OCI-LY1 (cell line): ENCODE measurements around the gene WNT11.

ENCODE experiments used
- H2AFZ ChIP-seq: fragments of 200-600 bp; sonication (generic), shearing (Covaris generic); 2 replicates; pipeline ENCODE4 v1.6.0; 2014; ENCODE audit warnings: antibody characterized with exemption, mild to moderate bottlenecking, low read length
- H3F3A ChIP-seq: fragments of 200-600 bp; sonication (generic), shearing (Covaris generic); 2 replicates; pipeline ENCODE4 v1.6.0; 2014; ENCODE audit warnings: mild to moderate bottlenecking, antibody characterized with exemption, low read length, moderate library complexity; ENCODE audit not compliant: insufficient read depth
- H3K27ac ChIP-seq: fragments of 200-600 bp; sonication (generic); 2 replicates; pipeline ENCODE4 v1.5.1; 2014; ENCODE audit warnings: low read length, mixed run types, mild to moderate bottlenecking, low read depth; ENCODE audit not compliant: poor library complexity, severe bottlenecking
- H3K27me3 ChIP-seq: fragments of 200-600 bp; sonication (generic); 2 replicates; pipeline ENCODE4 v1.6.0; 2014; ENCODE audit warnings: antibody characterized with exemption, mild to moderate bottlenecking, low read length, moderate library complexity; ENCODE audit not compliant: insufficient read depth
- H3K36me3 ChIP-seq: fragments of 200-600 bp; sonication (generic); 2 replicates; pipeline ENCODE4 v1.6.1; 2014; ENCODE audit warnings: mild to moderate bottlenecking, antibody characterized with exemption, low read length, moderate library complexity, mixed read lengths; ENCODE audit not compliant: insufficient read depth
- H3K4me1 ChIP-seq: fragments of 200-600 bp; sonication (generic); 2 replicates; pipeline ENCODE4 v1.5.1; 2014; ENCODE audit warnings: mild to moderate bottlenecking, low read length, moderate library complexity; ENCODE audit not compliant: insufficient read depth, severe bottlenecking
- H3K4me2 ChIP-seq: fragments of 200-600 bp; sonication (generic), shearing (Covaris generic); 2 replicates; pipeline ENCODE4 v1.6.1; 2014; ENCODE audit warnings: low read length
- H3K4me3 ChIP-seq: fragments of 200-600 bp; sonication (generic); 2 replicates; pipeline ENCODE4 v1.5.1; 2014; ENCODE audit warnings: low read length, low read depth, mild to moderate bottlenecking, mixed read lengths; ENCODE audit not compliant: poor library complexity, severe bottlenecking
- H3K79me2 ChIP-seq: fragments of 200-600 bp; shearing (Covaris generic); 2 replicates; pipeline ENCODE4 v1.6.1; 2016; ENCODE audit warnings: mixed run types, low read length, mixed read lengths; ENCODE audit not compliant: insufficient read depth
- H3K9ac ChIP-seq: fragments of 200-600 bp; sonication (generic), shearing (Covaris generic); 2 replicates; pipeline ENCODE4 v1.6.1; 2014; ENCODE audit warnings: mild to moderate bottlenecking, low read length, mixed read lengths
- H3K9me2 ChIP-seq: fragments of 200-600 bp; sonication (generic), shearing (Covaris generic); 2 replicates; pipeline ENCODE4 v1.6.1; 2014; ENCODE audit warnings: low read depth, mild to moderate bottlenecking, low read length, mixed read lengths
- H3K9me3 ChIP-seq: fragments of 200-600 bp; shearing (Covaris generic); 2 replicates; pipeline ENCODE4 v1.6.1; 2014; ENCODE audit warnings: low read length, mixed read lengths
- H4K20me1 ChIP-seq: fragments of 200-600 bp; sonication (generic), shearing (Covaris generic); 2 replicates; pipeline ENCODE4 v1.6.0; 2016; ENCODE audit warnings: mild to moderate bottlenecking, low read length; ENCODE audit not compliant: insufficient read depth
- CTCF ChIP-seq: fragments of 200-600 bp; sonication (generic), shearing (Covaris generic); IDR thresholded peaks from 2 replicates; pipeline ENCODE4 v1.5.1; 2017; ENCODE audit warnings: mild to moderate bottlenecking, antibody characterized with exemption, low read length, moderate library complexity, mixed read lengths
- EZH2 ChIP-seq: fragments of 200-600 bp; sonication (generic), shearing (Covaris generic); IDR thresholded peaks from 2 replicates; pipeline ENCODE4 v1.8.0; 2017; ENCODE audit warnings: borderline replicate concordance, mixed run types, mild to moderate bottlenecking, antibody characterized with exemption, low read length, moderate library complexity, mixed read lengths

The WNT11 gene

GRCh38 chr11:76151556-76152085, 54.7 kb downstream of the WNT11 start:
- no peaks in the 10 kb centered on the region for H3K79me2 ChIP-seq
- H3K9me3 ChIP-seq, result no peaks in the 10 kb centered on the region
- no peak overlapping the region for H3K27ac ChIP-seq
- no peaks in the 10 kb centered on the region for H3K36me3 ChIP-seq
- H2AFZ ChIP-seq, result peak overlapping the region; percentile 98
- peaks cover 5% of the 10 kb centered on the region; the same call in 1 of the 2 replicates for H3K27me3 ChIP-seq
- peak overlapping the region; percentile 67 for H3K4me2 ChIP-seq
- peaks cover 33% of the 10 kb centered on the region for H3K4me1 ChIP-seq
- TF ChIP-seq EZH2 (no peak), CTCF (no peak)
- no peaks in the 10 kb centered on the region for H3K9me2 ChIP-seq
- H3K4me3 ChIP-seq, result peak overlapping the region; percentile 31
- H4K20me1 ChIP-seq, result no peaks in the 10 kb centered on the region
- H3F3A ChIP-seq, result no peaks in the 10 kb centered on the region
- H3K9ac ChIP-seq, result peak overlapping the region; percentile 49; the same call in 1 of the 2 replicates

GRCh38 chr11:76150141-76150540, 56.2 kb downstream of the WNT11 start:
- no peaks in the 10 kb centered on the region for H3K9me3 ChIP-seq
- no peak overlapping the region for H3K9ac ChIP-seq
- no peaks in the 10 kb centered on the region for H3F3A ChIP-seq
- no peak overlapping the region for H3K4me3 ChIP-seq
- H3K27ac ChIP-seq, result no peak overlapping the region
- no peak overlapping the region for H2AFZ ChIP-seq
- no peaks in the 10 kb centered on the region for H3K79me2 ChIP-seq
- no peaks in the 10 kb centered on the region for H3K9me2 ChIP-seq
- H4K20me1 ChIP-seq, result no peaks in the 10 kb centered on the region
- TF ChIP-seq CTCF (no peak), EZH2 (no peak)
- H3K36me3 ChIP-seq, result no peaks in the 10 kb centered on the region
- peaks cover 33% of the 10 kb centered on the region for H3K4me1 ChIP-seq
- no peak overlapping the region for H3K4me2 ChIP-seq
- H3K27me3 ChIP-seq, result peaks cover 5% of the 10 kb centered on the region; the same call in 1 of the 2 replicates

GRCh38 chr11:76149713-76150112, 56.6 kb downstream of the WNT11 start:
- Histone ChIP-seq H3K9me3 (no peaks in the 10 kb centered on the region), H3F3A (no peaks in the 10 kb centered on the region), H2AFZ (no peak overlapping the region), H3K4me3 (no peak overlapping the region), H3K36me3 (no peaks in the 10 kb centered on the region), H3K9me2 (no peaks in the 10 kb centered on the region), H3K27me3 (peaks cover 5% of the 10 kb centered on the region; the same call in 1 of the 2 replicates), H3K4me2 (no peak overlapping the region), H3K27ac (no peak overlapping the region), H3K9ac (no peak overlapping the region), H3K4me1 (peaks cover 33% of the 10 kb centered on the region), H4K20me1 (no peaks in the 10 kb centered on the region), H3K79me2 (no peaks in the 10 kb centered on the region)
- TF ChIP-seq CTCF, result no peak
- no peak for TF ChIP-seq EZH2
